ENCODE data around the gene DOHH.

DOHH gene

DNA sequence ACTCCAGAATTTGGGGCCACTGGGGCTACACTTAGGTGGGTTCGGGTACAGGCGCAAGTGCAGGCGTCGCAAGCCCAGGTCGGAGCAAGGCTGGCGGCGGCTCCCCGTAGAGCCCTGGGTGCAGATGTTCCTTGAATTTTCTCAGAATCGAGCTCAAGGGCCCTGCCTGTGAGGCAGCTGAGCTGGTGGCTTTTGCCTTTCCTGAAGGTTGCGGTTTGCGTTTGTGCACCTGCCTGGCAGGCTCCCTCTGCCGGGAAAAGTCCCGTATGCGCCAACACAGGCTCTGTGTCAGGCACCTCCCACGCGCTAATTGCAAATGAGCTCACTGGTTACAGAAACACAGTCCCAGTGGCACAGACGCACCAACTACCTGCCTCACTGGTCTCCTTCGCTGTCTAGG, 5.9 kb downstream of the DOHH start:
- POLR2A ChIA-PET: interaction anchor here (0.5 to 0.7 kb wide), 2 partner anchors 10 to 219 kb away, joined by 4 to 5 read pairs; no protein-coding TSS in a partner anchor

DNA sequence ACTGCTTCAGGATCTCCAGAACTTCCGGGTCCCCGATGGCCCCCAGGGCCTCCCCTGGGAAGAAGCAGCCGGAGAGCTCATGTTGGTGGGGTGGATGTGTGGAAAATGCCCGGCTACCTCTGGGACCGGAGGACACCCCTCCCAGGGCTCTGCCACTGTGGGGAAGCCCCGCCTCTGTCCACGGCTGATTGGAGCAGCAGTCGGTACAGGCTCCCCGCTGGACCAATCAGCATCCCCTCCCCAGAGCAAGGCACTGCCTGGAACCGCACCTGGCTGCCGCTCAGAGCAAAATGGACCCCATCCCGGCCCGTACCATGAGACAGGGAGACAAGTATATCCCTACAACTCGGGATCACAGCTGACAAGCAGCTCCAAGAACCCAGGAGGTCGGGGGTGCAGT, 6.4 kb downstream of the DOHH start:
- ChIA-PET POLR2A (interaction anchor here (0.5 kb wide), 1 partner anchor 218 kb away, joined by 4 read pairs; no protein-coding TSS in a partner anchor), CTCF (no interaction called here)
- H3K9me3 ChIP-seq (ENCODE audit: control insufficient read depth, insufficient read depth, low read depth, low read length): no peaks in the 10 kb centered on the region
- TF ChIP-seq ZEB2 (tag by site-specific recombination; IDR thresholded peaks at IDR 0.05) (no peak), SP2 (tag by site-specific recombination; IDR thresholded peaks at IDR 0.05) (peak; percentile 52)
- TF ChIP-seq, protein P1, sequence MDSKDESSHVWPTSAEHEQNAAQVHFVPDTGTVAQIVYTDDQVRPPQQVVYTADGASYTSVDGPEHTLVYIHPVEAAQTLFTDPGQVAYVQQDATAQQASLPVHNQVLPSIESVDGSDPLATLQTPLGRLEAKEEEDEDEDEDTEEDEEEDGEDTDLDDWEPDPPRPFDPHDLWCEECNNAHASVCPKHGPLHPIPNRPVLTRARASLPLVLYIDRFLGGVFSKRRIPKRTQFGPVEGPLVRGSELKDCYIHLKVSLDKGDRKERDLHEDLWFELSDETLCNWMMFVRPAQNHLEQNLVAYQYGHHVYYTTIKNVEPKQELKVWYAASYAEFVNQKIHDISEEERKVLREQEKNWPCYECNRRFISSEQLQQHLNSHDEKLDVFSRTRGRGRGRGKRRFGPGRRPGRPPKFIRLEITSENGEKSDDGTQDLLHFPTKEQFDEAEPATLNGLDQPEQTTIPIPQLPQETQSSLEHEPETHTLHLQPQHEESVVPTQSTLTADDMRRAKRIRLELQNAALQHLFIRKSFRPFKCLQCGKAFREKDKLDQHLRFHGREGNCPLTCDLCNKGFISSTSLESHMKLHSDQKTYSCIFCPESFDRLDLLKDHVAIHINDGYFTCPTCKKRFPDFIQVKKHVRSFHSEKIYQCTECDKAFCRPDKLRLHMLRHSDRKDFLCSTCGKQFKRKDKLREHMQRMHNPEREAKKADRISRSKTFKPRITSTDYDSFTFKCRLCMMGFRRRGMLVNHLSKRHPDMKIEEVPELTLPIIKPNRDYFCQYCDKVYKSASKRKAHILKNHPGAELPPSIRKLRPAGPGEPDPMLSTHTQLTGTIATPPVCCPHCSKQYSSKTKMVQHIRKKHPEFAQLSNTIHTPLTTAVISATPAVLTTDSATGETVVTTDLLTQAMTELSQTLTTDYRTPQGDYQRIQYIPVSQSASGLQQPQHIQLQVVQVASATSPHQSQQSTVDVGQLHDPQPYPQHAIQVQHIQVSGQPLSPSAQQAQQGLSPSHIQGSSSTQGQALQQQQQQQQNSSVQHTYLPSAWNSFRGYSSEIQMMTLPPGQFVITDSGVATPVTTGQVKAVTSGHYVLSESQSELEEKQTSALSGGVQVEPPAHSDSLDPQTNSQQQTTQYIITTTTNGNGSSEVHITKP (tag by site-specific recombination; IDR thresholded peaks at IDR 0.05): peak; percentile 45; the same call in 1 of the 2 replicates
- no peak overlapping the region for H3K4me3 ChIP-seq (ENCODE audit: low read depth, low read length)
- H3K27ac ChIP-seq (ENCODE audit: extremely low read depth, low read depth, low read length): no peak overlapping the region
- peaks cover 7 to 60% of the 10 kb centered on the region in 2 experiments; a peak in 2 of 3 replicates for H3K36me3 ChIP-seq (ENCODE audit: control insufficient read depth in 2 of 2, insufficient read depth in 1 of 2, low read length in 2 of 2)
- no peaks in the 10 kb centered on the region for H3K4me1 ChIP-seq (ENCODE audit: control insufficient read depth, insufficient read depth, low read length)

More for the DNA sequence above, 5.9 kb downstream of the DOHH start:
- no peaks in the 10 kb centered on the region for H3K9me3 ChIP-seq (ENCODE audit: control insufficient read depth, insufficient read depth, low read depth, low read length)
- no peak overlapping the region for H3K27ac ChIP-seq (ENCODE audit: extremely low read depth, low read depth, low read length)
- H3K36me3 ChIP-seq (ENCODE audit: control insufficient read depth in 2 of 2, insufficient read depth in 1 of 2, low read length in 2 of 2): peaks cover 7 to 60% of the 10 kb centered on the region in 2 experiments; a peak in 2 of 3 replicates
- TF ChIP-seq EGR2 (tag by site-specific recombination; IDR thresholded peaks at IDR 0.05; ENCODE audit: low read depth) (peak; percentile 45), ZFHX2 (tag by site-specific recombination; conservative IDR thresholded peaks at IDR 0.05) (peak; percentile 39), GLI2 (tag by site-specific recombination; IDR thresholded peaks at IDR 0.05; ENCODE audit: borderline replicate concordance, low read depth) (no peak)
- H3K4me3 ChIP-seq (ENCODE audit: low read depth, low read length): no peak overlapping the region
- CTCF ChIA-PET: interaction anchor here (0.8 kb wide), 1 partner anchor 10 kb away, joined by 6 read pairs; no protein-coding TSS in a partner anchor
- no peaks in the 10 kb centered on the region; the same call in 1 of the 2 replicates for H3K4me1 ChIP-seq (ENCODE audit: control insufficient read depth, insufficient read depth, low read length)

DNA sequence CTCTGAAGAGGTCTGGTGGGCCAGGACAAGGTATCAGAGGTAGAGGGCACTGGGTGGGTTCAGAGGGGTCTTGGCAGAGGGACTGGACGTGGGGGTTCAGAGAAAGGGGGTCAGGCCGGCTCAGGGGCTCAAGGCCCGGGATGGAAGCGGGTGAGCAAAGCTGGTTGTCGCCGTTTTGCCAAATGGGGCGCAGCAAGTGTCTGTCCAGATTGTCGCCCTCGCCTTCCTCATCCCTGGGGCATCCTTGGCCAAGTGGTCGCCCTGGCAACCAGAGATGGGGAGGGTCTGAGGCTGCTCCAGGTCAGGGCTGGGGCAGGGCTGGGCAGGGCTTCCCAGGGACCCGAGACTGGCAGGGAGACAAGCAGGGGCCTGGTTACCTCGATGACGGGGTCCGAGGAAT, 6.8 kb downstream of the DOHH start:
- Histone ChIP-seq H3K4me1 (ENCODE audit: control insufficient read depth, insufficient read depth, low read length) (no peaks in the 10 kb centered on the region), H3K36me3 (ENCODE audit: control insufficient read depth in 2 of 2, insufficient read depth in 1 of 2, low read length in 2 of 2) (peaks cover 7 to 60% of the 10 kb centered on the region in 2 experiments; a peak in 2 of 3 replicates), H3K27ac (ENCODE audit: extremely low read depth, low read depth, low read length) (no peak overlapping the region), H3K9me3 (ENCODE audit: control insufficient read depth, insufficient read depth, low read depth, low read length) (no peaks in the 10 kb centered on the region), H3K4me3 (ENCODE audit: low read depth, low read length) (no peak overlapping the region)
- ChIA-PET CTCF (no interaction called here), POLR2A (interaction anchor here (0.6 kb wide), 1 partner anchor 9 kb away, joined by 3 read pairs; no protein-coding TSS in a partner anchor)
- TF ChIP-seq ZNF791 (tag by site-specific recombination; IDR thresholded peaks at IDR 0.05): no peak
- no peak for TF ChIP-seq SP2 (tag by site-specific recombination; IDR thresholded peaks at IDR 0.05)
- TF ChIP-seq, protein P2, sequence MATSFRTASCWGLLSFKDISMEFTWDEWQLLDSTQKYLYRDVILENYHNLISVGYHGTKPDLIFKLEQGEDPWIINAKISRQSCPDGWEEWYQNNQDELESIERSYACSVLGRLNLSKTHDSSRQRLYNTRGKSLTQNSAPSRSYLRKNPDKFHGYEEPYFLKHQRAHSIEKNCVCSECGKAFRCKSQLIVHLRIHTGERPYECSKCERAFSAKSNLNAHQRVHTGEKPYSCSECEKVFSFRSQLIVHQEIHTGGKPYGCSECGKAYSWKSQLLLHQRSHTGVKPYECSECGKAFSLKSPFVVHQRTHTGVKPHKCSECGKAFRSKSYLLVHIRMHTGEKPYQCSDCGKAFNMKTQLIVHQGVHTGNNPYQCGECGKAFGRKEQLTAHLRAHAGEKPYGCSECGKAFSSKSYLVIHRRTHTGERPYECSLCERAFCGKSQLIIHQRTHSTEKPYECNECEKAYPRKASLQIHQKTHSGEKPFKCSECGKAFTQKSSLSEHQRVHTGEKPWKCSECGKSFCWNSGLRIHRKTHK (tag by site-specific recombination; IDR thresholded peaks at IDR 0.05): no peak
- no peak for TF ChIP-seq BCL11B (tag by site-specific recombination; IDR thresholded peaks at IDR 0.05; ENCODE audit: low read depth)
- TF ChIP-seq ZNF416 (tag by site-specific recombination; IDR thresholded peaks at IDR 0.05): no peak
- no peak for TF ChIP-seq ZNF747 (tag by site-specific recombination; IDR thresholded peaks at IDR 0.05)

- CTCF ChIA-PET: interaction anchor here (0.8 kb wide), 1 partner anchor 63 kb away, joined by 3 read pairs; no protein-coding TSS in a partner anchor
- TF ChIP-seq ZSCAN23 (tag by site-specific recombination; IDR thresholded peaks at IDR 0.05): no peak
- no peak for TF ChIP-seq GLI4 (tag by site-specific recombination; IDR thresholded peaks at IDR 0.05)
- no peak for TF ChIP-seq ZSCAN4 (tag by site-specific recombination; IDR thresholded peaks at IDR 0.05)
- TF ChIP-seq ZNF404 (tag by site-specific recombination; IDR thresholded peaks at IDR 0.05): no peak
- TF ChIP-seq SP2 (tag by site-specific recombination; IDR thresholded peaks at IDR 0.05): no peak
- no peak for TF ChIP-seq ZNF223 (tag by site-specific recombination; IDR thresholded peaks at IDR 0.05)
- Histone ChIP-seq H3K27ac (ENCODE audit: extremely low read depth, low read depth, low read length) (no peak overlapping the region), H3K4me3 (ENCODE audit: low read depth, low read length) (no peak overlapping the region), H3K4me1 (ENCODE audit: control insufficient read depth, insufficient read depth, low read length) (no peaks in the 10 kb centered on the region), H3K9me3 (ENCODE audit: control insufficient read depth, insufficient read depth, low read depth, low read length) (no peaks in the 10 kb centered on the region), H3K36me3 (ENCODE audit: control insufficient read depth in 2 of 2, insufficient read depth in 1 of 2, low read length in 2 of 2) (peaks cover 7 to 60% of the 10 kb centered on the region in 2 experiments; a peak in 2 of 3 replicates)
- POLR2A ChIA-PET: interaction anchor here (0.6 kb wide), 1 partner anchor 8 kb away, joined by 3 read pairs; no protein-coding TSS in a partner anchor
Observed at GRCh38 chr19:3492919-3493318, 7.6 kb downstream of the DOHH start.

Measured in HEK293 (cell line).